Measurements from ENCODE around the gene SPN. TPM values are rescaled to one million over a fixed set of nuclear protein-coding genes. Genes with fewer than 3 reads are reported as not detected.

Gene SPN
- total RNA-seq, 1 donor from 2014 or later, result 0.31 TPM

DNA sequence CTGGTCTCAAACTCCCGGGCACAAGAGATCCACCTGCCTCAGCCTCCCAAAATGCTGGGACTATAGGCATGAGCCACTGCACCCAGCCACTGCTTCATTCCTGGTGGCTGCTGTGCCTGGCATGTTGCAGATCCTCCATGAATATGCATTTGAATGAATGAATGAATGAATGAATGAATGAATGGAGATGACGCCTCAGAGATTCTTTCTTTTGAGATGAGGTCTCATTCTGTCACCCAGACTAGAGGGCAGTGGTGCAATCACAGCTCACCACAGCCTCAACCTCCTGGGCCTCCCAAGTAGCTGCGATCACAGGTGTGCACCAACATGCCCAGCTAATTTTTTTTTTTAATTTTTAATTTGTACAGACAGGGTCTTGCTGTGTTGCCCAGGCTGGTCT, 5.2 kb downstream of the SPN start:
- peaks cover 27% of the 10 kb centered on the region for H3K4me1 Mint-ChIP-seq (ENCODE audit: unreplicated experiment)
- DNase-seq (ENCODE audit: extremely low spot score, unreplicated experiment), result no peak
- H3K4me3 Mint-ChIP-seq, result no peak overlapping the region
- H3K27ac Mint-ChIP-seq, result no peak overlapping the region
- TF ChIP-seq, protein P1, sequence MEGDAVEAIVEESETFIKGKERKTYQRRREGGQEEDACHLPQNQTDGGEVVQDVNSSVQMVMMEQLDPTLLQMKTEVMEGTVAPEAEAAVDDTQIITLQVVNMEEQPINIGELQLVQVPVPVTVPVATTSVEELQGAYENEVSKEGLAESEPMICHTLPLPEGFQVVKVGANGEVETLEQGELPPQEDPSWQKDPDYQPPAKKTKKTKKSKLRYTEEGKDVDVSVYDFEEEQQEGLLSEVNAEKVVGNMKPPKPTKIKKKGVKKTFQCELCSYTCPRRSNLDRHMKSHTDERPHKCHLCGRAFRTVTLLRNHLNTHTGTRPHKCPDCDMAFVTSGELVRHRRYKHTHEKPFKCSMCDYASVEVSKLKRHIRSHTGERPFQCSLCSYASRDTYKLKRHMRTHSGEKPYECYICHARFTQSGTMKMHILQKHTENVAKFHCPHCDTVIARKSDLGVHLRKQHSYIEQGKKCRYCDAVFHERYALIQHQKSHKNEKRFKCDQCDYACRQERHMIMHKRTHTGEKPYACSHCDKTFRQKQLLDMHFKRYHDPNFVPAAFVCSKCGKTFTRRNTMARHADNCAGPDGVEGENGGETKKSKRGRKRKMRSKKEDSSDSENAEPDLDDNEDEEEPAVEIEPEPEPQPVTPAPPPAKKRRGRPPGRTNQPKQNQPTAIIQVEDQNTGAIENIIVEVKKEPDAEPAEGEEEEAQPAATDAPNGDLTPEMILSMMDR (conservative IDR thresholded peaks at IDR 0.05), result no peak
- no peaks in the 10 kb centered on the region for H3K27me3 Mint-ChIP-seq
- no peaks in the 10 kb centered on the region for H3K9me3 Mint-ChIP-seq
- no peaks in the 10 kb centered on the region for H3K36me3 Mint-ChIP-seq

DNA sequence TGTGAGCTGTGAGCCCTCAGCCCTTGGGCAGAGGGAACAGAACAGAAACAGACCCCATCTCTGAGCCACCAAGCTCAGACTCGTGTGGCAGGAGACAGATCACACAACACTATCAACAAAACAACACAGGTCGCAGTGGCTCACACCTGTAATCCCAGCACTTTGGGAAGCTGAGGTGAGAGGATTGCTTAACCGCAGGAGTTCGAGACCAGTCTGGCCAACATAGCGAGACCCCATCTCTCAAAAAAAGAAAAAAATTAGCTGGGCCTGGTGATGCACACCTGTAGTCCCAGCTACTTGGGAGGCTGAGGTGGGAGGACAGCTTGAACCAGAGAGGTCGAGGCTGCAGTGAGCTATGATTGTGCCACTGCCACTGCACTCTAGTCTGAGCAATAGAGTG, 10.5 kb downstream of the SPN start:
- no peaks in the 10 kb centered on the region for H3K27me3 Mint-ChIP-seq
- DNase-seq (ENCODE audit: extremely low spot score, unreplicated experiment), result no peak
- no peaks in the 10 kb centered on the region for H3K9me3 Mint-ChIP-seq
- H3K4me1 Mint-ChIP-seq (ENCODE audit: unreplicated experiment), result peaks cover 10% of the 10 kb centered on the region
- no peak overlapping the region for H3K27ac Mint-ChIP-seq
- H3K36me3 Mint-ChIP-seq, result no peaks in the 10 kb centered on the region
- no peak overlapping the region for H3K4me3 Mint-ChIP-seq
- TF ChIP-seq, protein P1 (conservative IDR thresholded peaks at IDR 0.05), result no peak

DNA sequence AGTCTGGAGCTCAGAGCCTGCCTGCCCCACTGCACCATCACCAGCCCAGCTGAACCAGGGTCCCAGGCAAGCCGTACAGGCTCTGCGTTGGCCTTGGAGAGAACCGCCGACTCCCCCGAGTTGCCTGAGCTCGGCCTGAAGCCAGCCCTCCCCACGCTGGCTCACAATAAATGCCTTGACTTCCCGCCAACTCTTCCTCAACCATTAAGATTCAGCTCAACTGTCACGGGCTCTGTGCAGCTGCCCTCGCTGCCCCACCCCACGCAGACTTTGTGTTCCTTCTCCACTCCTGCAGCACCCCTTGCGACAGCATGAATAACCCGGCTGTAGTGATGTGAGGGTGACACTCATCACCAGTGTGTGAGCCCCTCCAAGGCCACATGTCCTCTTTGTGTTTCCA, 11.1 kb downstream of the SPN start:
- TF ChIP-seq, protein P1 (conservative IDR thresholded peaks at IDR 0.05), result no peak
- peaks cover 11% of the 10 kb centered on the region for H3K4me1 Mint-ChIP-seq (ENCODE audit: unreplicated experiment)
- no peaks in the 10 kb centered on the region for H3K9me3 Mint-ChIP-seq
- no peaks in the 10 kb centered on the region for H3K36me3 Mint-ChIP-seq
- H3K27me3 Mint-ChIP-seq, result no peaks in the 10 kb centered on the region
- DNase-seq (ENCODE audit: extremely low spot score, unreplicated experiment), result no peak
- no peak overlapping the region for H3K27ac Mint-ChIP-seq
- no peak overlapping the region for H3K4me3 Mint-ChIP-seq

DNA sequence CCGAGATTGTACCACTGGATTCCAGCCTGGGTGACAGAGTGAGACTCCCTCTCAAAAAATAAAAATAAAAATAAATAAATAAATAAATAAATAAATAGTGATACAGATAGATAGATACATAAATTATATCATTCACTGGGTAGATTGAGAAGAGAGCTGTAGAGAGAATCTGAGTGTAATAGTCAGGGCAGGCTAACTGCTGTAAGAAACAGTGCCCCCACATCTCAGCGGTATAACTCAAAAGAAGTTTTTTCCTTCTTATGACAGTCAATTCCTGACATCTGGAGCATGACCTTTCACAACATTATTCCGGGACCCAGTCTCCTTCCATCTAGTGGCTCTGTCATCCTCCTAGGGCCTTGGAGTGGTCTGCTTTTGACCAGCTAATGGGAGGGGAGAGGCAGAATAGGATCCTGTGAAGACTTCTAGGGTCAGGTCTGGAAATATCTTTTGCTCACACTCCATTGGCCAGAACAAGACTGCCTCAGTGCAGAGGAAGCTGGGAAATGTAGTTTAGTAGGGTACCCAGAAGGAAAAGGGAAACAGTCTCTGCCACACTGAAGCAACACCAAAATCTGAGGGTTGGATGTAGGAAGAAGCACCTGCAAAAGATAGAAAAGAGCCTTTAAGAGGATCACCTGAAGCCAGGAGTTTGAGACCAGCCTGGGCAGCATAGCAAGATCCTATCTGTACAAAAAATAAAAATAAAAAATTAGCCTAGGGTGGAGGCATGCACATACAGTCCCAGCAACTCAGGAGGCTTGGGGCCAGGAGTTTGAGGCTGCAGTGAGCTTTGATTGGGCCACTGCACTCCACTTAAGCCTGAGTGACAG, 13.0 kb downstream of the SPN start:
- DNase-seq (ENCODE audit: extremely low spot score, unreplicated experiment), result no peak
- peaks cover 20% of the 10 kb centered on the region for H3K4me1 Mint-ChIP-seq (ENCODE audit: unreplicated experiment)
- H3K36me3 Mint-ChIP-seq, result peaks cover 6% of the 10 kb centered on the region
- TF ChIP-seq, protein P1 (conservative IDR thresholded peaks at IDR 0.05), result no peak
- H3K27me3 Mint-ChIP-seq, result no peaks in the 10 kb centered on the region
- no peaks in the 10 kb centered on the region for H3K9me3 Mint-ChIP-seq
- peak overlapping the region; percentile 62 for H3K4me3 Mint-ChIP-seq
- peak overlapping the region; percentile 71 for H3K27ac Mint-ChIP-seq

DNA sequence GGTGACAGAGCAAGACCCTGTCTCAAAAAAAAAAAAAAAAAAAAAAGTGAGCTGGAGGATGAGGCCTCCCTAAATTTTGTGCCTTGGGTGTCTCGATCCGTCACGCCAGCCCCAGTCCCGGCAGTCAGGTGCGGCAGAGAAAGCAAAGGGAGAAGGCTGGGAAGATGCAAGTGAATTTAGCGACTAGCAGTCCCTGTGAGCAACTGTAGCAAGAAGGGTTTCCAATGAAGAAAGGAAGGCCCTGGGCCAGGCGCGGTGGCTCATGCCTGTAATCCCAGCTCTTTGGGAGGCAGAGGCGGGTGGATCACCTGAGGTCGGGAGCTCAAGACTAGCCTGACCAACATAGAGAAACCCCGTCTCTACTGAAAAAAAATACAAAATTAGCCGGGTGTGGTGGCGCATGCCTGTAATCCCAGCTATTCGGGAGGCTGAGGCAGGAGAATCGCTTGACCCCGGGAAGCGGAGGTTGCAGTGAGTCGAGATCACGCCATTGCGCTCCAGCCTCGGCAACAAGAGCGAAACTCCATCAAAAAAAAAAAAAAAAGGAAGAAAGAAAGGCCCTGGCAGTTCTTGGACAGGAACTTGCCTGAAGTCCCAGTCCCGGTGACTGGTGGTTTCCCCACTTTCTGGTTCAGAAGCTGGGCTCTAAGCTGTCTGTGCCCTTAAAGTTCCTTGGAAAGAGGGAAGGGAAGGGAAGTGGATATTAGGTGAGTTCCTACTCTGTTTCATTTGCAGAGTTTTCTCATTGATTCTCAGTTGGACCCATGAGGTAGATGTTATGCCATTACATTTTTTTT, 14.1 kb downstream of the SPN start:
- no peak for DNase-seq (ENCODE audit: extremely low spot score, unreplicated experiment)
- TF ChIP-seq, protein P1 (conservative IDR thresholded peaks at IDR 0.05), result no peak
- peaks cover 22% of the 10 kb centered on the region for H3K4me1 Mint-ChIP-seq (ENCODE audit: unreplicated experiment)
- no peaks in the 10 kb centered on the region for H3K27me3 Mint-ChIP-seq
- no peak overlapping the region for H3K4me3 Mint-ChIP-seq
- no peaks in the 10 kb centered on the region for H3K9me3 Mint-ChIP-seq
- peaks cover 8% of the 10 kb centered on the region for H3K36me3 Mint-ChIP-seq
- no peak overlapping the region for H3K27ac Mint-ChIP-seq

Measured in type B pancreatic cell (in vitro differentiated cells).